Spleen (tissue), 11 donors: ENCODE data around the gene ST3GAL4. TPM values are rescaled to one million over a fixed set of nuclear protein-coding genes. Genes with fewer than 3 reads are reported as not detected.
"Not testable (repeated sequence)": the region's sequence is repeated elsewhere in the genome, so short reads cannot be mapped to it uniquely, and the experiment has no call there.

Experiments used
- DNase-seq: peaks from one replicate; pipeline ENCODE4 v3.0.0-alpha.2; 2020
- H3K27ac ChIP-seq, 8 donors: fragments of 200-600 bp; sonication (generic) in 7 of 8; 1 replicate in 4 of 8; 2 replicates in 4 of 8; pipeline versions ENCODE4 v1.5.0 to v1.8.0; 2016 to 2021; ENCODE audit warnings: inconsistent platforms in 4 of 8, mild to moderate bottlenecking in 4 of 8, moderate library complexity in 1 of 8
- H3K27me3 ChIP-seq, 7 donors: fragments of 200-600 bp; sonication (generic) in 6 of 7; replicated peaks in 1 of 7; 1 replicate in 4 of 7; 2 replicates in 3 of 7; pipeline versions ENCODE4 v1.5.0 to v1.8.0; 2016 to 2021; ENCODE audit warnings: inconsistent platforms in 3 of 7, mild to moderate bottlenecking in 1 of 7
- H3K36me3 ChIP-seq, 6 donors: fragments of 200-600 bp; sonication (generic) in 5 of 6; 1 replicate in 4 of 6; 2 replicates in 2 of 6; pipeline versions ENCODE4 v1.5.0 to v1.8.0; 2016 to 2021; ENCODE audit warnings: inconsistent platforms in 2 of 6
- H3K4me1 ChIP-seq, 6 donors: fragments of 200-600 bp; sonication (generic) in 5 of 6; 1 replicate in 3 of 6; 2 replicates in 3 of 6; pipeline versions ENCODE4 v1.5.0 to v1.8.0; 2016 to 2021; ENCODE audit warnings: inconsistent platforms in 3 of 6
- H3K4me3 ChIP-seq, 8 donors: fragments of 200-600 bp; sonication (generic) in 7 of 8; 1 replicate in 4 of 8; 2 replicates in 4 of 8; pipeline versions ENCODE4 v1.5.0 to v1.8.0; 2016 to 2021; ENCODE audit warnings: inconsistent platforms in 4 of 8, mild to moderate bottlenecking in 4 of 8, moderate library complexity in 2 of 8
- H3K9me3 ChIP-seq, 8 donors: fragments of 200-600 bp; sonication (generic) in 7 of 8; 1 replicate in 4 of 8; 2 replicates in 4 of 8; pipeline versions ENCODE4 v1.5.0 to v1.8.0; 2016 to 2021; ENCODE audit warnings: inconsistent platforms in 4 of 8
- CTCF ChIP-seq, 11 experiments: fragments of 200-600 bp in 7 of 11; fragments of 450-650 bp in 4 of 11; sonication (generic) in 4 of 11; IDR thresholded peaks in 8 of 11; conservative IDR thresholded peaks in 3 of 11; 1 replicate in 7 of 11; 2 replicates in 4 of 11; pipeline versions ENCODE4 v1.4.0 to v1.8.0; 2016 to 2021; ENCODE audit warnings: antibody characterized with exemption in 11 of 11, inconsistent platforms in 4 of 11, mild to moderate bottlenecking in 1 of 11
- POLR2A ChIP-seq, 3 donors: fragments of 450-650 bp; IDR thresholded peaks; one replicate each; pipeline ENCODE4 v1.5.1; 2017; ENCODE audit warnings: antibody characterized with exemption in 3 of 3, mild to moderate bottlenecking in 1 of 3
- POLR2AphosphoS5 ChIP-seq, 3 donors: sonication (generic); formaldehyde crosslinking; IDR thresholded peaks; one replicate each; pipeline ENCODE4 v1.5.1; 2017; ENCODE audit warnings: antibody characterized with exemption in 3 of 3
- WGBS, 5 donors: extraction: QIAGEN DNeasy Blood & Tissue Kit in 3 of 5; methylation state at CpG; one replicate each; pipeline versions ENCODE4 v1.1.5 to v1.1.7; 2013 to 2018; 5-methylcytosine and 5-hydroxymethylcytosine counted together
- intact Hi-C: fragments of 100-400 bp; cut with DNase I; formaldehyde crosslinking; loops from one replicate; pipeline ENCODE4 v1.15.0; 2023; ENCODE audit warnings: low total_unique reads
- polyA plus RNA-seq, 3 donors: library from polyadenylated mRNA; stranded (reverse); fragments of 200-250 nt; gene quantifications; one replicate each; pipeline ENCODE4 v1.2.1, GENCODE V29; 2013
- total RNA-seq, 7 donors: library from RNA; depleted of rRNA in 3 of 7; stranded (reverse); fragments of >200 nt in 3 of 7; fragmentation: NEBNext Ultra II Directional in 4 of 7; extraction: Animal tissue kit (Norgen Biotek cat#: 25700) in 4 of 7; gene quantifications; one replicate each; pipeline versions ENCODE4 v1.1.0 to v1.2.1, GENCODE V29; 2016 to 2021
- donor health status: healthy with polysubstance abuse.
- donor health status: DM: no; HTN: no; CAD: no; lungs with moderate emphysema.
- donor health status: DM: no; HTN: no; CAD: no.
- donor health status: Bipolar disorder and iron deficiency.
- donor health status: healthy.
- donor health status: DM: no; HTN: no; CAD: no.
- donor health status: DM: yes; HTN: yes; CAD: no.

The ST3GAL4 gene
- total and polyA plus RNA-seq, 10 donors: 12.8 to 102 (median 47.4) TPM

DNA sequence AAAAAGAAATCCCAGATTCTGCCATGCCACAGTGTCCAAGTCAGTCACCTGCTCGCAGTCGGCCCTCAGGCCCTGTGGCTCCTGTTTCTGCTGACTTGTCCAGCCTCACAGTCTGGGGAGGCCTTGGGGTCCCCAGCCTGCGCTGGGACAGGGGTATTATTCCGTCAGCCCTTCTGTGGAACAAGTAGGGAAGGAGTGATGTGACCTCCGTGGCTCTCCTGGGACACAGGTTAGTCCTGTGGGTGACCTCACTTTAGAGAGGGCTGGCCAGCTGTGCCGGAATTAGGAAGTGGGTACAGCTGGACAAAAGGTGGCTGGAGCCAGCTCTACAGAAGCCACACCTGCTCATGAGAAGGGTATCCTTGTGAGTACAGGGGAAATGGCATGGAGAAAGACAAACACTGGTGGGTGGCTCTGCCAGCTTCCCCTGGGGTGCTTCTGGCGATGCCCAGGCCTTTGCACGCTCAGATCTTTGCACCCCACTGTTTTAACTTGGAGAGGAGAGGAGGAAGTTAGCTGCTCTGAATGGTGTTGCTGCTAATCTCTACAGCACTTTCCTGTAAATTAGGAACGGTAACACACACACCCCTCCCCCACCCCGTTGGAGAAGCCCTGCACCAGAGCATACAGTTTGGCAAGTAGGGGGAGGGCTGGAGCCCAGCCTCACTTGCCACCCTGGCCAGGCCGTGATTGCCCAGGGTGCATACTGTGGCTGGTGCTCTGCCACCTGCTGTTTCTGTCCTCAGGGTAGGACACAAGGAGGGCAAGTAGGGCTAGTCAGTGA lies 13.0 kb downstream of the ST3GAL4 start:
- Histone ChIP-seq H3K4me3 (peak overlapping the region in 1 of 8 donors; percentile 10), H3K27ac (peak overlapping the region in 7 of 8 donors; percentile 13 to 83 (median 62)), H3K4me1 (peaks cover 0 to 68% (median 35%) of the 10 kb centered on the region in 6 donors)
- H3K27me3 ChIP-seq, H3K36me3 ChIP-seq, intact Hi-C loops, H3K9me3 ChIP-seq: not testable (repeated sequence)
- whole genome bisulfite sequencing, 5 donors: 40 to 50% (median 45%) methylated on average over 10 to 11 of the region's 11 CpGs
- peak; percentile 81 for DNase-seq
- peak in 1 of 3 donors; percentile 53 for TF ChIP-seq POLR2AphosphoS5 (IDR thresholded peaks at IDR 0.05)

- H3K4me1 ChIP-seq: peaks cover 0 to 70% (median 33%) of the 10 kb centered on the region in 6 donors
- no peaks in the 10 kb centered on the region for H3K36me3 ChIP-seq
- H3K27ac ChIP-seq: peak overlapping the region in 1 of 8 donors; percentile 83
- TF ChIP-seq POLR2A (IDR thresholded peaks at IDR 0.05) (no peak), CTCF (IDR thresholded peaks at IDR 0.05 in 8 of 11, conservative IDR thresholded peaks at IDR 0.05 in 3 of 11) (no peak), POLR2AphosphoS5 (IDR thresholded peaks at IDR 0.05) (no peak)
- no peaks in the 10 kb centered on the region for H3K27me3 ChIP-seq
- intact Hi-C loops: no loop called here
- H3K9me3 ChIP-seq: no peaks in the 10 kb centered on the region
- H3K4me3 ChIP-seq: no peak overlapping the region
- WGBS, 5 donors: 39 to 70% (median 65%) methylated on average over 3 of the region's 3 CpGs
- no peak for DNase-seq
These were observed 14.5 kb downstream of the ST3GAL4 start for GRCh38 chr11:126370016-126370415.

DNA sequence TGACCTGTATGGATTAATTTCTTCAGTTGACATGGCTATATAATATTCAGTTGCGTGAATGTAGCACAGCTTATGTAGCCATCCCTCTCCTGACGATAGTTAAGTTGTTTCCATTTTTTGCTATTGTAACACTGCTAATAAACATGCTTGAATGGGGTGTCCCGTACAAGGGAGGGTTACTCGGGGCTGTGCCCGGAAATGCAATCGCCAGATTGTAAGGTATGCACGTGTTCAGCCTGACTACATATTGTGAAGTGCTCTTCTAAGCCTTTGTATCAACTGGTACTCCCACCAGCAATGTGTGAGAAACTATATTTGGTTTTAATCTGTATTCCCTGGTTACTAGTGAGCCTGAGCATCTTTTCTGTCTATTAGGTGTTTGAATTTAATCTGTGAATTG lies 16.1 kb downstream of the ST3GAL4 start:
- Histone ChIP-seq H3K27me3 (no peaks in the 10 kb centered on the region), H3K4me1 (peaks cover 0 to 59% (median 28%) of the 10 kb centered on the region in 6 donors), H3K4me3 (no peak overlapping the region), H3K27ac (no peak overlapping the region), H3K36me3 (no peaks in the 10 kb centered on the region), H3K9me3 (no peaks in the 10 kb centered on the region)
- WGBS, 5 donors: 85 to 98% (median 92%) methylated on average over 7 of the region's 7 CpGs
- intact Hi-C loops: no loop called here
- no peak for TF ChIP-seq POLR2A (IDR thresholded peaks at IDR 0.05)
- no peak for TF ChIP-seq CTCF (IDR thresholded peaks at IDR 0.05 in 8 of 11, conservative IDR thresholded peaks at IDR 0.05 in 3 of 11)
- no peak for TF ChIP-seq POLR2AphosphoS5 (IDR thresholded peaks at IDR 0.05)
- no peak for DNase-seq

GRCh38 chr11:126373389-126374066 lies 18.0 kb downstream of the ST3GAL4 start:
- intact Hi-C loops, H3K9me3 ChIP-seq, H3K36me3 ChIP-seq, H3K27ac ChIP-seq, H3K27me3 ChIP-seq, H3K4me3 ChIP-seq: not testable (repeated sequence)
- DNase-seq: peak; percentile 34
- 61 to 73% (median 69%) methylated on average over 7 to 12 of the region's 12 CpGs for WGBS, 5 donors
- H3K4me1 ChIP-seq: peaks cover 0 to 40% (median 18%) of the 10 kb centered on the region in 6 donors

DNA sequence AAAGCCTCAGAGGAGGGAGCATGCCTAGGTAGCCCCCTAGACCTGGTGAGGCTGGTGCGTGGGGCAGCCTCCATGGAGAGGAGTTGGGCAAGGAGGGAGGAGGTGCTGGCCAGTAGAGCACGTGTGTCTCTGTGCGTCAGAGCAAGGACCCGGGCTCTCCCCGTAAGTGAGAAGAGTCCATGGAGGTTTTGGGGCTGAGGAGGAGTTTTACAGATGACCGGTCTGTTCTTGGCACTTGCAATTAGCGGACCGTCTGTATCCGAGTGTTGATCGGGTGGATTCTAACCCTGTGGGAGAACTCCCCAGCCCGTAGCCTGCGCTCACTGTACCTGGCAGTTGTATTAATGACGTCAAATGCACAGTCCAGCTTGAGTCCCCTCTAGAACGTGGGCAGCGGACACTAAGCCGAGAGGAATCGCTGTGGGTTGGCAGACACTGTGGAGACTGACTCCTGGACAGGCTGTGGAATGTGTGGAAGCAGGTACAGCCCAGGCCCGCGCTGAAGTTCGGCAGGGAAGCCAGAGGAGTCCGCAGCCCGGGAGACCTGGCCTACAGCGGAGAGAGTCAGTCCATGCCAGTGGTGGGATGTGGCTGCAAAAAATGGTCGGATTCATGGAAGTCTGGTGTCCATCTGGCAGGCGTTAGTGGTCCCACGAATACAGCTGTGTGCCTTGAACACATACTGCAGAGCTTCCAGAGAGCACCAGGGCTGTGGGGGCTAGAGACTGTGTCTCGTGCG lies 19.2 kb downstream of the ST3GAL4 start:
- DNase-seq: peak; percentile 47
- intact Hi-C loops, H3K4me3 ChIP-seq, H3K36me3 ChIP-seq, H3K27ac ChIP-seq, H3K27me3 ChIP-seq, H3K9me3 ChIP-seq: not testable (repeated sequence)
- H3K4me1 ChIP-seq: peaks cover 0 to 28% (median 13%) of the 10 kb centered on the region in 6 donors
- WGBS, 5 donors: 88 to 97% (median 94%) methylated on average over 10 to 22 of the region's 28 CpGs
